HepG2 (cell line): ENCODE results near the gene CCR5AS.

Experiments used
- CBX5 ChIP-seq: sonication (generic); formaldehyde crosslinking; IDR thresholded peaks from 2 replicates; pipeline ENCODE4 v1.4.0; 2020; ENCODE audit warnings: missing genetic modification reagents, borderline replicate concordance
- PTBP1 ChIP-seq: fragments of 200-400 bp; formaldehyde crosslinking; IDR thresholded peaks from 2 replicates; pipeline ENCODE4 v1.6.1; 2018; ENCODE audit warnings: low read length, low read depth; ENCODE audit not compliant: poor library complexity, severe bottlenecking
- ZSCAN30 ChIP-seq: sonication (generic); formaldehyde crosslinking; IDR thresholded peaks from 2 replicates; pipeline ENCODE4 v1.5.0; 2020; ENCODE audit warnings: mild to moderate bottlenecking, missing genetic modification reagents
- TF ChIP-seq, protein P1 (sequence below): sonication (generic); formaldehyde crosslinking; IDR thresholded peaks from 2 replicates; pipeline ENCODE4 v1.8.0; 2022; ENCODE audit warnings: missing genetic modification reagents, mild to moderate bottlenecking, inconsistent platforms, borderline replicate concordance
- TF ChIP-seq, protein P2 (sequence below): sonication (generic); formaldehyde crosslinking; IDR thresholded peaks from 2 replicates; pipeline ENCODE4 v1.8.1; 2023; ENCODE audit warnings: missing genetic modification reagents, inconsistent platforms, borderline replicate concordance

DNA sequence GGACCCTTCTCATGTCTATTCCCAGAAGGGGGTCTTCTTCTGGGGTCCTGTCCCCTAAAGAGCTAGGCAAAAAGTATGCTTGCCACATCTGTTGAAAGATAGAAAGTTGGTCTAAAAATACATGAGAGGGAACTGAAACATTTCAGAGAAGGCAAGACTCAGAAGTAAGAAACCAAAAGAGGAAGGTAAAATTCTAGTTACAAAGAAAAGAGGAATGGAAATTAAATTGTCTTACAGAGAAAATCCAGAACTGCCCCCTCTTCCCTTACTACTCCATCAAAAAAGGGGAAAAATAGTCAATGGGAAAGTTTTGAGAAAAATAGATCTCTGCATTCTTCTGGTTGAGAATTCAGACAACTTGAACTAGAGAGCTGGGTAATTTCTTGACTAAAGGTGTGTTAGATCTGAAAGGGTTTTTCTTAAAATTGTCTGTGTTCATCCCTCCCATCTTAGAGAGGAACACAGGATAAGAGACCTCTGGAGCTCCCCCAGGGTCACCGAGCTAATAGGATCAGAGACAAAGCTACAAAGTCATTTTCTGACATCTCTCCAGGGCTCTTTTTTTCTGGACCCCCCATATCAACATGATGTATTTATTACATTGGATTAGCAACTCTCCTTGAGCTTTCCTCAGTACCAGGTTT lies 85.3 kb downstream of the CCR5AS start:
- TF ChIP-seq, protein P1, sequence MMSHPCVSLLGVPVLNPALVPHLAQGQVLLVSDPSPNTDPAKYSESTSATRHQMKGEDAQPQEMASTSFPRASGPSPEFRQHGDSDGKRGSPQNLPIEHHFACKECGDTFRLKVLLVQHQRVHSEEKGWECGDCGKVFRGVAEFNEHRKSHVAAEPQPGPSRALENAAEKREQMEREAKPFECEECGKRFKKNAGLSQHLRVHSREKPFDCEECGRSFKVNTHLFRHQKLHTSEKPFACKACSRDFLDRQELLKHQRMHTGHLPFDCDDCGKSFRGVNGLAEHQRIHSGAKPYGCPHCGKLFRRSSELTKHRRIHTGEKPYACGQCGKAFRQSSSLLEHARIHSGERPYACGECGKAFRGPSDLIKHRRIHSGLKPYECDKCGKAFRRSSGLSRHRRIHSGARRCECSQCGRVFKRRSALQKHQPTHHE: no peak
- no peak for TF ChIP-seq CBX5 (CRISPR knock-in tag)
- no peak for TF ChIP-seq PTBP1
- TF ChIP-seq ZSCAN30 (CRISPR knock-in tag): no peak
- TF ChIP-seq, protein P2, sequence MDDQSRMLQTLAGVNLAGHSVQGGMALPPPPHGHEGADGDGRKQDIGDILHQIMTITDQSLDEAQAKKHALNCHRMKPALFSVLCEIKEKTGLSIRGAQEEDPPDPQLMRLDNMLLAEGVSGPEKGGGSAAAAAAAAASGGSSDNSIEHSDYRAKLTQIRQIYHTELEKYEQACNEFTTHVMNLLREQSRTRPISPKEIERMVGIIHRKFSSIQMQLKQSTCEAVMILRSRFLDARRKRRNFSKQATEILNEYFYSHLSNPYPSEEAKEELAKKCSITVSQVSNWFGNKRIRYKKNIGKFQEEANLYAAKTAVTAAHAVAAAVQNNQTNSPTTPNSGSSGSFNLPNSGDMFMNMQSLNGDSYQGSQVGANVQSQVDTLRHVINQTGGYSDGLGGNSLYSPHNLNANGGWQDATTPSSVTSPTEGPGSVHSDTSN (CRISPR knock-in tag): no peak
